GM12878 (cell line): ENCODE measurements around the gene MT1B.

Experiments
- JUNB ChIP-seq: IDR thresholded peaks from 2 replicates; pipeline ENCODE4 v1.6.1; 2016; ENCODE audit warnings: antibody characterized with exemption, mild to moderate bottlenecking
- KDM1A ChIP-seq: fragments of 200-600 bp; sonication (generic); IDR thresholded peaks from 2 replicates; pipeline ENCODE4 v1.6.1; 2016; ENCODE audit warnings: borderline replicate concordance
- MXI1 ChIP-seq: fragments of 150-350 bp; IDR thresholded peaks from 2 replicates; pipeline ENCODE4 v1.6.1; 2011; ENCODE audit warnings: low read depth, mild to moderate bottlenecking, inconsistent platforms, low read length, improper control_type of control experiment
- POLR2AphosphoS2 ChIP-seq: IDR thresholded peaks from 2 replicates; pipeline ENCODE4 v1.6.1; 2011; ENCODE audit warnings: low read depth, mild to moderate bottlenecking, low read length, improper control_type of control experiment, moderate library complexity
- ZNF274 ChIP-seq: IDR thresholded peaks from one replicate; pipeline ENCODE4 v1.8.0; 2011; ENCODE audit not compliant: insufficient read length, insufficient read depth
- TF ChIP-seq, protein P1 (sequence below): IDR thresholded peaks from 2 replicates; pipeline ENCODE4 v1.6.1; 2012; ENCODE audit warnings: low read depth, low read length, improper control_type of control experiment

DNA sequence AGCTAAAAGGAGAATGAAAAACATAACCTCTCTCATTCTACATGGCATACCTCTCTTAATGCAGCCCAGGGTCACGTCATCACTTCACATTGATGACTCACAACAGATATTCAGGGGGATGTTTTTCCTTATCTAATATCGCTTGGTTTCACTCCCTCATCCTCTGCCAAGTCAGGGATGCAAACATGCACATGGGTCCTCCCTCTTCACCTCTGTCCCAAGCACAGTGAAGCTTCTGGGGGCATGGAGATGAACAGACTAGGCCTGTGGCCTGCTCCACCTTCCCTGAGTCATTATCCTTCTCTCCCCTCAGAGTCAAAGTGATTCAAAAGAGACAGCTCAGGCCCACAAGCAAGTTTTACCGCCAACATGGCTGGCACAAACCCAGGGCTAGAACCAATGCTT is 45.6 kb upstream of the MT1B start:
- TF ChIP-seq ZNF274 (no peak), POLR2AphosphoS2 (no peak), KDM1A (no peak), MXI1 (no peak), JUNB (no peak)
- TF ChIP-seq, protein P1, sequence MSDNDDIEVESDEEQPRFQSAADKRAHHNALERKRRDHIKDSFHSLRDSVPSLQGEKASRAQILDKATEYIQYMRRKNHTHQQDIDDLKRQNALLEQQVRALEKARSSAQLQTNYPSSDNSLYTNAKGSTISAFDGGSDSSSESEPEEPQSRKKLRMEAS: no peak
